Mammary epithelial cell (primary cell): ENCODE data around the gene NSG1.

ENCODE experiments used
- EZH2 ChIP-seq: IDR thresholded peaks from 2 replicates; pipeline ENCODE4 v1.6.1; 2012; ENCODE audit warnings: low read length, inconsistent platforms, borderline replicate concordance
- TF ChIP-seq, protein P1 (sequence below), 2 donors: IDR thresholded peaks in 1 of 2; conservative IDR thresholded peaks in 1 of 2; 2 replicates each; pipeline ENCODE4 v1.5.1; 2011 to 2012; ENCODE audit warnings: inconsistent platforms in 2 of 2, low read length in 2 of 2, mild to moderate bottlenecking in 2 of 2, control low read depth in 1 of 2, low read depth in 1 of 2; ENCODE audit not compliant: insufficient read depth in 1 of 2; ENCODE audit errors: extremely low read depth in 1 of 2

DNA sequence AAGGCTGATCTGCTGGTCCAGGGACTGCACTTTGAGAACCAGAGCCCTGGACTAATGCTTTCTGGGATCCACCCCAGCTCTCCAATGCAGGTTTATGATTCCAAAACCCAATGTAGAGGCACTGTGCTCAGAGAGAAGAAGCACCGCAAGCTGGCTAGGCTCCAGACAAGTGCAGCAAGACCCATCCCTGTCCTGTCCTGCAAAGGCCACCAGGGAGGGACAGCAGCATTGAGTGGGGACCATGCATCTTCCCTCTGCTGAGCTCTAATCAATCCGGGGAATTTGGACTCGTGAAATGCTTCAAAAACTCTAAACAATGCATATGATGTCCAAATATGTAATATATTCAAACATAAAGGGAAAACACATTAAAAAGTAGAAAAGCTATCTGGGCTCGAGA lies 10.8 kb upstream of the NSG1 start:
- TF ChIP-seq, protein P1, sequence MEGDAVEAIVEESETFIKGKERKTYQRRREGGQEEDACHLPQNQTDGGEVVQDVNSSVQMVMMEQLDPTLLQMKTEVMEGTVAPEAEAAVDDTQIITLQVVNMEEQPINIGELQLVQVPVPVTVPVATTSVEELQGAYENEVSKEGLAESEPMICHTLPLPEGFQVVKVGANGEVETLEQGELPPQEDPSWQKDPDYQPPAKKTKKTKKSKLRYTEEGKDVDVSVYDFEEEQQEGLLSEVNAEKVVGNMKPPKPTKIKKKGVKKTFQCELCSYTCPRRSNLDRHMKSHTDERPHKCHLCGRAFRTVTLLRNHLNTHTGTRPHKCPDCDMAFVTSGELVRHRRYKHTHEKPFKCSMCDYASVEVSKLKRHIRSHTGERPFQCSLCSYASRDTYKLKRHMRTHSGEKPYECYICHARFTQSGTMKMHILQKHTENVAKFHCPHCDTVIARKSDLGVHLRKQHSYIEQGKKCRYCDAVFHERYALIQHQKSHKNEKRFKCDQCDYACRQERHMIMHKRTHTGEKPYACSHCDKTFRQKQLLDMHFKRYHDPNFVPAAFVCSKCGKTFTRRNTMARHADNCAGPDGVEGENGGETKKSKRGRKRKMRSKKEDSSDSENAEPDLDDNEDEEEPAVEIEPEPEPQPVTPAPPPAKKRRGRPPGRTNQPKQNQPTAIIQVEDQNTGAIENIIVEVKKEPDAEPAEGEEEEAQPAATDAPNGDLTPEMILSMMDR (conservative IDR thresholded peaks at IDR 0.05 in 1 of 2, IDR thresholded peaks at IDR 0.05 in 1 of 2; ENCODE audit: extremely low read depth in 1 of 2, insufficient read depth in 1 of 2, low read depth in 1 of 2, low read length in 2 of 2) = no peak
- TF ChIP-seq EZH2 = no peak
